ENCODE data around the gene BCL2A1.
A peak's percentile ranks its signal among the peaks of the same experiment; 100 is the strongest.
"Not testable (repeated sequence)": the region's sequence is repeated elsewhere in the genome, so short reads cannot be mapped to it uniquely, and the experiment has no call there.

BCL2A1 gene

DNA sequence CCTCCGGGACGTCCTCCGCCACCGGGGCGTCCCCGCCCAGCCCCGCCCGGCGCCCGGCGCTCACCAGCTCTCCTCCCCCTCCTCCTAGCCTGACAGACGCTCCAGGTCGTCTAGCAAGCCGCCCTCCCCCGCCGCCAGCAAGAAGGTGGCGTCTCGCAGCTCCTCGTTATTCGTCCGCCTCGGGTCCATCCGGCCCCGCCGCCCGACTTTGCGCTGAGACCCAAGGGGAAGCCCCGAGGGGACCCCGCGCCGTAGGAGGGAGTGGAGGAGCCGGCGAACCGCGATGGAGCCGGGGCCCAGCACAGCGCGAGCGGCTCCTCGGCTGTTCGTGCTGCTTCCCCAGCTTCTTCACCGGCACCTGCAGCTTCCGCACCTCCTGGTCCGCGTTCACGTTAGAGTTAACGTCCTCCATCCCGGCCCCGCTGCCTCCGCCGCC lies 47.9 kb downstream of the BCL2A1 start:
- DNase-seq (ENCODE audit: low read depth) = peak; percentile 42
- H3K4me3 ChIP-seq (replicated peaks; ENCODE audit: low read depth, low read length) = peak overlapping the region; percentile 88
- TF ChIP-seq, protein P1, sequence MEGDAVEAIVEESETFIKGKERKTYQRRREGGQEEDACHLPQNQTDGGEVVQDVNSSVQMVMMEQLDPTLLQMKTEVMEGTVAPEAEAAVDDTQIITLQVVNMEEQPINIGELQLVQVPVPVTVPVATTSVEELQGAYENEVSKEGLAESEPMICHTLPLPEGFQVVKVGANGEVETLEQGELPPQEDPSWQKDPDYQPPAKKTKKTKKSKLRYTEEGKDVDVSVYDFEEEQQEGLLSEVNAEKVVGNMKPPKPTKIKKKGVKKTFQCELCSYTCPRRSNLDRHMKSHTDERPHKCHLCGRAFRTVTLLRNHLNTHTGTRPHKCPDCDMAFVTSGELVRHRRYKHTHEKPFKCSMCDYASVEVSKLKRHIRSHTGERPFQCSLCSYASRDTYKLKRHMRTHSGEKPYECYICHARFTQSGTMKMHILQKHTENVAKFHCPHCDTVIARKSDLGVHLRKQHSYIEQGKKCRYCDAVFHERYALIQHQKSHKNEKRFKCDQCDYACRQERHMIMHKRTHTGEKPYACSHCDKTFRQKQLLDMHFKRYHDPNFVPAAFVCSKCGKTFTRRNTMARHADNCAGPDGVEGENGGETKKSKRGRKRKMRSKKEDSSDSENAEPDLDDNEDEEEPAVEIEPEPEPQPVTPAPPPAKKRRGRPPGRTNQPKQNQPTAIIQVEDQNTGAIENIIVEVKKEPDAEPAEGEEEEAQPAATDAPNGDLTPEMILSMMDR (IDR thresholded peaks at IDR 0.05; ENCODE audit: low read length, missing control alignments) = no peak

DNA sequence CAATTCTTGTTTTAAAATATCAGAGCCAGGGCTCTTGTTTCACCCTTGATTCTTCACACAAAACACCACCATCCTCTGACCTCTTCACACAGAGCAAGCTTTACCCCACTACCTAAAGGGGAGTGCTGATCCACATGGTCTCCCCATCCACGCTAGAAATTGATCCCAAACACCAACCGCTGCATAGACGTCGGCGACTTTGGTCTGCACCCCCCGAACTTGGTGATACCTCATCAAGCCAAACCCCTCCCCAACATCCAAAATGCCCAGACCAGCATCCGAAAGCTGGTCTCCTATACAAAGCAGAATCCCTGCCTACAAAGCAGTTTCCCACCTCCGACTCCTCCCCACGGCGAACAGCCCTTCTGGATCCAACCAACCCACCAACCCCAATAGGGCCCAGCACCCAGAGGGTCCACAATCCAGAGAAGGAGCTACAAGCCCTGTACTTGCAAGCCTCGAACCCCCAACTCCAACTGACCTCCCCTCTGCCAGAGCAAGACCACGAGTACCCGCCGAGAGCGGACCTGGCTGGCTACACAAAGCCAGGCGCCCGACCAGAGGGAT lies 48.4 kb downstream of the BCL2A1 start:
- peak overlapping the region; percentile 88 for H3K4me3 ChIP-seq (replicated peaks; ENCODE audit: low read depth, low read length)
- no peak for DNase-seq (ENCODE audit: low read depth)
- TF ChIP-seq, protein P1 (IDR thresholded peaks at IDR 0.05; ENCODE audit: low read length, missing control alignments) = no peak

DNA sequence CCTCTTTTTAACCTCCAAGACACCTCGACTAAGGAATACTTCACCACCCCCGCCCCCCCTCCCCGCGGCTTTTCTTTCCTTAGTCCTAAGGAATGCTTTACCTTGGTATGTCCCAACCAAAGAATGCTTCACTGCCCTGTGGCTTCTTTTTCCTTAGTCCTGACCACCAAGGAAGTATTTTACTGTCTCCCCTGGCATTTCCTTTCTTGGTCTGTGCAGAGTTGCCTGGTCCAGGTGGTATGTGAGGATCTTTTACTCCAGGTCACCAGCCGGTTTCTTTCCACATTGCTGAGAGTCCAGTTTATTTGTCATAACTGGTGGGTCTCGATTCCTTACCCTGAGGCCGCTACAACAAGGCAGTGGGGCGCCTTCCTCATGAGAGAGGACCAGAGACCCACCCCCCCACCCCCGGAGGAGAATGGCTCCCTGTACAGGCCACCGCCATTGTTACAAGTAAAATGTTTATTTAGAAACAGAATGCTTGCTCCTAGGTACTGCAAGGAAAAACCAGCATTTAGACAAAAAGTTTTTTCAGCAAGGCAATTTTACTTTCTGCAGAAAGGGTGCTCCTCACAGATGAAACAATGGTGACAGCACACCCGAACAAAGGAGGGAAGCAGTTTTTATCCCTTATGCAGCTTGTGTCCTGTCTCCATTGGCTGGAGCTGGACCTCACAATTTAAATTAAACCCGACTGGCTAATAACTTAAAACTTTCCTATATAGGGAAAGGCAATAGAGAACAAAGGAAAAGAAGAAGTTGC lies 51.1 kb downstream of the BCL2A1 start:
- DNase-seq (ENCODE audit: low read depth) = no peak
- TF ChIP-seq, protein P1 (IDR thresholded peaks at IDR 0.05; ENCODE audit: low read length, missing control alignments) = no peak
- no peak overlapping the region for H3K4me3 ChIP-seq (replicated peaks; ENCODE audit: low read depth, low read length)

DNA sequence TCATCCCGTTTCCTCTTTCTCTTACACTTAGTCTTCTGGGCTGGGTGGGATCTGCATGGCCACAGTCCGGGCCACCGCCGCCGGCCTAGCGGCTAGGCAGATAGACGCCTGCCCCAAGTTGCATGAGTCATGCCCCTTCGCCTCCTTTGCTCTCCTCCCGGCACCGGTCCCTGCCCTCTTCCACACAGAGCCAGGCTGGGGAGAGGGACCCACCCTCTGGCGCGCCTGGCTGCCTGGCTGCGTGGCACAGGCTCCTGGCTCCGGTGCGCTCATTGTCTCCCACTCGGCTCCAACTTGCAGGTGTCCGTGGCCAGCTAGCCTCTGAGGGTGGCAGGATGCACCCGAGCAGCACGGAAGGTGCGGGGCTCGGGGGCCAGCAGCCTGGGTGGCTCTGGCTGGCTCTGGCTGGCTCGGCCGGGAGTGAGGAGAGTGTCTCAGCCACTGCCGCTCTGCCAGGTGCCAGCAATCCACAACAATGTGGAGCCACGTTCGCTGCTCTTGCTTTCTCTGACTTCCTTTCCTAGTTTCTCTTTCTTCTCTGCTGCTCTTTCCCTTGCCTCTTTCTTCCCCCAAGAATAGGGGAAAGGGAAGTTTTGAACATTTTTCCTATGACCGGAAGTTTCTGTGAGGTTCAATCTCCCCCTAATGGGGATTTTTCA lies 51.8 kb downstream of the BCL2A1 start:
- no peak overlapping the region for H3K4me3 ChIP-seq (replicated peaks; ENCODE audit: low read depth, low read length)
- DNase-seq (ENCODE audit: low read depth) = no peak
- TF ChIP-seq, protein P1 (IDR thresholded peaks at IDR 0.05; ENCODE audit: low read length, missing control alignments) = no peak

DNA sequence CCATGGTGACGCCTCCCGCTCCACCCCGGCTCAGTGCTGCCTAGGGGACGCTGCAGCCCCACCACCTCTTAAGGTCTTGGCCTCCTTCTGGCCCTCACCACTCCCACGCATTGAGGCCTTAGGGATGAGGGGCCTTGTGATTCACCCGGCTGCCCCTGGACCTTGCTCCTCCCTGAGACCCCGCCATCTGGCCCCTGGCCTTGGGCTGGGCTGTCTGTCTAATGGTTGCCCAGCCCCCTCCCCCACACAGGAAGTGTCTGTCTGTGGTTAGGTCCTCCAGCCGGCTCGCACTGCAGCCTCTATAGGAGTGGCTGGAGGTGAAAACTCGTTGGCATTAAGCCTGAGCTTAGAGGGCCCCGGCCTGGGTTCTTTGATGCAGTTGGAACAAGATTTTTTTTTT lies 52.7 kb downstream of the BCL2A1 start:
- no peak for DNase-seq (ENCODE audit: low read depth)
- TF ChIP-seq, protein P1 (IDR thresholded peaks at IDR 0.05; ENCODE audit: low read length, missing control alignments) = no peak
- H3K4me3 ChIP-seq (replicated peaks; ENCODE audit: low read depth, low read length) = no peak overlapping the region

DNA sequence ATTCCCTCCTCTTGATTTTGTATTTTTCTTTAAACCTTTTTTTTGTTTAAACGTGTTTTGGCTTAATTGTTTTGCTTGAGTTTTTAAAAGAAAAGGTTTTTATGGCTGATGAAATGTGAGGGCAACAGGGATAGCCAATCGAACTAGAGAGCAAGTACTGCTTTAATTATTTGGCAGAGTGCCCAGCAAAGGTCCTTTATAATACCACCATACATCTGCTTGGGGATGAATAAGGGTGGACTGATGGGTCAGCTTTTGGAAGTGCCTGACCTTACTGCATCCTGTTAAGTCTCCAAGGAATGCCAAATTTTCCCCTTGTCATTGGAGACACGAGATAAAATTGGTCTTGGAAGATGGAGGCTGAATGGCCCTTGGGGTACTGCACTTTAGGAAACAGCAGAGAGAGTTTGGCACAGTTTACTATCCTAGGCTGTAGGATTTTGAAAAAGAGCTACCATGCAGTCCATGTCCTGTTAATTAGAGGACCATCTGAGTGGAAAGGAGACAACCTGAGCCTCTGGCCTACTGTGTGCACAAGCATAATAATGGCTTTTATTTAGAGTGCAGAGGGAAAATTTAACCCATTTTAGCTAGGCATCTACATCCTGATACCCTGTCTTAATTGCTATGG lies 54.4 kb downstream of the BCL2A1 start:
- TF ChIP-seq, protein P1 (IDR thresholded peaks at IDR 0.05; ENCODE audit: low read length, missing control alignments) = no peak
- no peak overlapping the region for H3K4me3 ChIP-seq (replicated peaks; ENCODE audit: low read depth, low read length)
- DNase-seq (ENCODE audit: low read depth) = no peak

DNA sequence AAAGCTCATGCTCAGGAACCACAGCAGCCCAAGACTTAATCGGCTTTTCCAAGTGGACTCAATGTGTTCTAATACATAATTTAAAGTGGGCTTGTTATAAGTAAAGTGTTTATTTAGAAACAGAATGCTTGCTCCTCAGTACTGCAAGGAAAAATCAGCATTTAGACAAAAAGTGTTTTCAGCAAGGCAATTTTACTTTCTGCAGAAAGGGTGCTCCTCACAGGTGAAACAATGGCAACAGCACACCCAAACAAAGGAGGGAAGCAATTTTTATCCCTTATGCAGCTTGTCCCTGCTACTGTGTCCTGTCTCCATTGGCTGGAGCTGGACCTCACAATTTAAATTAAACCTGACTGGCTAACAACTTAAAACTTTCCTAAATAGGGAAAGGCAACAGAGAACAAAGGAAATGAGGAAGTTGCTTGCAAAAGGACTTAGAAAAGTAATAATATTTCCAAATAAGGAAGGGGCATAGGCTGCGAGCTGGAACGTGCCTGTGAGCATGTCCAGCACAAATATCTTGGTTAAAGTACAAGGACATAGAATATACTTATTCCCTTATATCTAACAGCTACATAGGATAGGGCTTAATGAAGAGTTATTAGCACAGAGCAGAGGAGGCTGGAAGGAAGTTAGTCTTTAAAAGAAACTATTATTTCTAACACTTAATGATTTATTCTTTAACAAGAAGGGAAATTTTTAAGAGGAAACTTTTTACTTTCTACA lies 55.1 kb downstream of the BCL2A1 start:
- DNase-seq (ENCODE audit: low read depth); H3K4me3 ChIP-seq (replicated peaks; ENCODE audit: low read depth, low read length): not testable (repeated sequence)
